Liver (tissue), 9 donors: Measurements from ENCODE around the gene RPS10. TPM values are rescaled to one million over a fixed set of nuclear protein-coding genes. Genes with fewer than 3 reads are reported as not detected.
A peak's percentile ranks its signal among the peaks of the same experiment; 100 is the strongest.

Experiments
- DNase-seq: peaks from one replicate; pipeline ENCODE4 v3.0.0-alpha.2; 2017; ENCODE audit warnings: low spot score
- H3K27ac ChIP-seq, 2 donors: one replicate each; pipeline ENCODE4 v1.7.0; 2013; ENCODE audit warnings: inconsistent platforms in 2 of 2, low read length in 2 of 2, control low read depth in 1 of 2, low read depth in 1 of 2, mild to moderate bottlenecking in 1 of 2
- H3K27me3 ChIP-seq, 4 donors: one replicate each; pipeline versions ENCODE4 v1.6.1 to v1.7.0; 2013; ENCODE audit warnings: low read length in 3 of 4, inconsistent platforms in 1 of 4, mild to moderate bottlenecking in 1 of 4, moderate library complexity in 1 of 4; ENCODE audit not compliant: control insufficient read depth in 4 of 4, insufficient read depth in 4 of 4
- H3K36me3 ChIP-seq, 4 donors: one replicate each; pipeline versions ENCODE4 v1.6.1 to v1.7.0; 2013; ENCODE audit warnings: low read length in 3 of 4, mild to moderate bottlenecking in 3 of 4, low read depth in 1 of 4, moderate library complexity in 1 of 4; ENCODE audit not compliant: control insufficient read depth in 4 of 4, insufficient read depth in 3 of 4
- H3K4me1 ChIP-seq, 4 donors: one replicate each; pipeline versions ENCODE4 v1.6.1 to v1.7.0; 2013; ENCODE audit warnings: low read length in 3 of 4, mild to moderate bottlenecking in 3 of 4, moderate library complexity in 1 of 4; ENCODE audit not compliant: control insufficient read depth in 4 of 4, insufficient read depth in 4 of 4
- H3K4me3 ChIP-seq, 3 donors: one replicate each; pipeline versions ENCODE4 v1.6.1 to v1.7.0; 2013; ENCODE audit warnings: low read length in 3 of 3, control low read depth in 1 of 3, low read depth in 1 of 3, mild to moderate bottlenecking in 1 of 3
- H3K9ac ChIP-seq, 2 donors: one replicate each; pipeline ENCODE4 v1.7.0; 2013; ENCODE audit warnings: low read length in 2 of 2, mild to moderate bottlenecking in 2 of 2, moderate library complexity in 2 of 2, control low read depth in 1 of 2, low read depth in 1 of 2
- H3K9me3 ChIP-seq, 4 donors: one replicate each; pipeline versions ENCODE4 v1.6.1 to v1.7.0; 2013; ENCODE audit warnings: low read length in 3 of 4; ENCODE audit not compliant: control insufficient read depth in 4 of 4
- ATF3 ChIP-seq: IDR thresholded peaks from 2 replicates; pipeline ENCODE4 v1.6.1; 2016; ENCODE audit warnings: antibody characterized with exemption
- CTCF ChIP-seq: fragments of 150-350 bp; IDR thresholded peaks from 2 replicates; pipeline ENCODE4 v1.5.1; 2017; ENCODE audit warnings: improper control_type of control experiment, low read depth, low read length; ENCODE audit not compliant: missing input control
- EGR1 ChIP-seq, 2 donors: IDR thresholded peaks; 2 replicates each; pipeline ENCODE4 v1.6.1; 2016 to 2018; ENCODE audit warnings: antibody characterized with exemption in 2 of 2, low read depth in 2 of 2
- FOXA1 ChIP-seq: IDR thresholded peaks from 2 replicates; pipeline ENCODE4 v1.6.1; 2016; ENCODE audit warnings: antibody characterized with exemption
- GABPA ChIP-seq, 2 donors: IDR thresholded peaks in 1 of 2; conservative IDR thresholded peaks in 1 of 2; 2 replicates each; pipeline ENCODE4 v1.6.1; 2016; ENCODE audit warnings: antibody characterized with exemption in 2 of 2, mild to moderate bottlenecking in 1 of 2, moderate library complexity in 1 of 2
- HNF4A ChIP-seq, 2 donors: conservative IDR thresholded peaks; 2 replicates each; pipeline ENCODE4 v1.6.1; 2016; ENCODE audit warnings: antibody characterized with exemption in 2 of 2, mild to moderate bottlenecking in 2 of 2
- HNF4G ChIP-seq: IDR thresholded peaks from 2 replicates; pipeline ENCODE4 v1.6.1; 2016; ENCODE audit warnings: antibody characterized with exemption
- JUND ChIP-seq, 2 donors: IDR thresholded peaks; 2 replicates each; pipeline ENCODE4 v1.6.1; 2016; ENCODE audit warnings: antibody characterized with exemption in 2 of 2
- MAX ChIP-seq: IDR thresholded peaks from 2 replicates; pipeline ENCODE4 v1.6.1; 2016; ENCODE audit warnings: antibody characterized with exemption
- NR2F2 ChIP-seq: IDR thresholded peaks from 2 replicates; pipeline ENCODE4 v1.6.1; 2016; ENCODE audit warnings: antibody characterized with exemption
- RAD21 ChIP-seq, 2 donors: IDR thresholded peaks; 2 replicates each; pipeline ENCODE4 v1.6.1; 2016; ENCODE audit warnings: antibody characterized with exemption in 2 of 2, mild to moderate bottlenecking in 2 of 2
- REST ChIP-seq: IDR thresholded peaks from 2 replicates; pipeline ENCODE4 v1.6.1; 2016; ENCODE audit warnings: antibody characterized with exemption, mild to moderate bottlenecking
- RXRA ChIP-seq, 2 donors: IDR thresholded peaks; 2 replicates each; pipeline ENCODE4 v1.6.1; 2017 to 2018; ENCODE audit warnings: antibody characterized with exemption in 2 of 2, mild to moderate bottlenecking in 1 of 2
- SP1 ChIP-seq: IDR thresholded peaks from 2 replicates; pipeline ENCODE4 v1.6.1; 2018; ENCODE audit warnings: antibody characterized with exemption, mild to moderate bottlenecking
- TAF1 ChIP-seq: conservative IDR thresholded peaks from 2 replicates; pipeline ENCODE4 v1.6.1; 2016; ENCODE audit warnings: antibody characterized with exemption, mild to moderate bottlenecking
- YY1 ChIP-seq: IDR thresholded peaks from 2 replicates; pipeline ENCODE4 v1.6.1; 2016; ENCODE audit warnings: antibody characterized with exemption, mild to moderate bottlenecking
- ZBTB33 ChIP-seq: IDR thresholded peaks from 2 replicates; pipeline ENCODE4 v1.6.1; 2016; ENCODE audit warnings: antibody characterized with exemption
- WGBS: extraction: QIAGEN DNeasy Blood & Tissue Kit; methylation state at CpG from one replicate; pipeline ENCODE4 v1.1.7; 2013; 5-methylcytosine and 5-hydroxymethylcytosine counted together
- polyA plus RNA-seq, 2 donors: library from polyadenylated mRNA; stranded (reverse) in 1 of 2; unstranded in 1 of 2; fragments of 200-250 nt in 1 of 2; fragments of >200 nt in 1 of 2; fragmentation: Nextera tagmentation in 1 of 2; extraction: Ambion mirVana in 1 of 2; gene quantifications; one replicate each; pipeline versions ENCODE4 v1.2.1 to v1.2.3, GENCODE V29; 2013 to 2015
- total RNA-seq, 2 donors: library from RNA; depleted of rRNA; stranded (reverse); fragments of >200 nt; gene quantifications; one replicate each; pipeline ENCODE4 v1.2.3, GENCODE V29; 2014
- donor health status: healthy.
- donor health status: healthy.
- donor health status: healthy.
- donor health status: healthy.
- donor health status: healthy.

RPS10 gene
- total and polyA plus RNA-seq, 4 donors = 294 to 970 (median 832) TPM

GRCh38 chr6:34370361-34370760 is 55.5 kb downstream of the RPS10 start:
- H3K27me3 ChIP-seq = no peaks in the 10 kb centered on the region
- no peaks in the 10 kb centered on the region for H3K36me3 ChIP-seq
- H3K9ac ChIP-seq = no peak overlapping the region
- WGBS = 74% methylated on average over 5 of the region's 5 CpGs
- DNase-seq = no peak
- H3K4me3 ChIP-seq = no peak overlapping the region
- no peaks in the 10 kb centered on the region for H3K9me3 ChIP-seq
- H3K27ac ChIP-seq = no peak overlapping the region
- TF ChIP-seq HNF4A (conservative IDR thresholded peaks at IDR 0.05) = no peak
- TF ChIP-seq EGR1 (IDR thresholded peaks at IDR 0.05; ENCODE audit: low read depth in 2 of 2) = no peak
- TF ChIP-seq ATF3 = no peak
- TF ChIP-seq RAD21 (IDR thresholded peaks at IDR 0.05) = peak; percentile 20 to 28
- peak; percentile 19 for TF ChIP-seq SP1
- TF ChIP-seq GABPA (IDR thresholded peaks at IDR 0.05 in 1 of 2, conservative IDR thresholded peaks at IDR 0.05 in 1 of 2) = no peak
- peak; percentile 48 for TF ChIP-seq MAX
- peak; percentile 16 for TF ChIP-seq YY1
- TF ChIP-seq RXRA (IDR thresholded peaks at IDR 0.05) = peak in 1 of 2 donors; percentile 18
- TF ChIP-seq JUND (IDR thresholded peaks at IDR 0.05) = no peak
- TF ChIP-seq NR2F2 = peak; percentile 92
- peaks cover 0 to 4% (median 0%) of the 10 kb centered on the region in 4 donors for H3K4me1 ChIP-seq

GRCh38 chr6:34369385-34369784 is 56.5 kb downstream of the RPS10 start:
- Histone ChIP-seq H3K27ac (no peak overlapping the region), H3K4me3 (no peak overlapping the region), H3K4me1 (peaks cover 0 to 2% (median 0%) of the 10 kb centered on the region in 4 donors), H3K27me3 (no peaks in the 10 kb centered on the region), H3K36me3 (no peaks in the 10 kb centered on the region), H3K9me3 (no peaks in the 10 kb centered on the region), H3K9ac (no peak overlapping the region)
- WGBS = 81% methylated on average over 4 of the region's 4 CpGs
- TF ChIP-seq HNF4G = no peak
- TF ChIP-seq CTCF = no peak
- TF ChIP-seq YY1 = no peak
- TF ChIP-seq REST = no peak
- no peak for TF ChIP-seq TAF1
- no peak for TF ChIP-seq SP1
- no peak for TF ChIP-seq FOXA1
- no peak for TF ChIP-seq ATF3
- TF ChIP-seq MAX = no peak
- TF ChIP-seq NR2F2 = no peak
- no peak for TF ChIP-seq RXRA (IDR thresholded peaks at IDR 0.05)
- TF ChIP-seq HNF4A (conservative IDR thresholded peaks at IDR 0.05) = no peak
- no peak for TF ChIP-seq ZBTB33
- no peak for TF ChIP-seq RAD21 (IDR thresholded peaks at IDR 0.05)
- no peak for DNase-seq
